GM21723 (cell line): ENCODE measurements around the gene MIPOL1.
"Not testable (repeated sequence)": the region's sequence is repeated elsewhere in the genome, so short reads cannot be mapped to it uniquely, and the experiment has no call there.

Source experiments
- ATAC-seq: cut with Tn5 transposase; IDR thresholded peaks from one replicate; pipeline ENCODE4 v1.9.1; 2021; ENCODE audit warnings: mild to moderate bottlenecking, moderate library complexity; ENCODE audit not compliant: unreplicated experiment

Gene MIPOL1, protein sequence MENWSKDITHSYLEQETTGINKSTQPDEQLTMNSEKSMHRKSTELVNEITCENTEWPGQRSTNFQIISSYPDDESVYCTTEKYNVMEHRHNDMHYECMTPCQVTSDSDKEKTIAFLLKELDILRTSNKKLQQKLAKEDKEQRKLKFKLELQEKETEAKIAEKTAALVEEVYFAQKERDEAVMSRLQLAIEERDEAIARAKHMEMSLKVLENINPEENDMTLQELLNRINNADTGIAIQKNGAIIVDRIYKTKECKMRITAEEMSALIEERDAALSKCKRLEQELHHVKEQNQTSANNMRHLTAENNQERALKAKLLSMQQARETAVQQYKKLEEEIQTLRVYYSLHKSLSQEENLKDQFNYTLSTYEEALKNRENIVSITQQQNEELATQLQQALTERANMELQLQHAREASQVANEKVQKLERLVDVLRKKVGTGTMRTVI

DNA sequence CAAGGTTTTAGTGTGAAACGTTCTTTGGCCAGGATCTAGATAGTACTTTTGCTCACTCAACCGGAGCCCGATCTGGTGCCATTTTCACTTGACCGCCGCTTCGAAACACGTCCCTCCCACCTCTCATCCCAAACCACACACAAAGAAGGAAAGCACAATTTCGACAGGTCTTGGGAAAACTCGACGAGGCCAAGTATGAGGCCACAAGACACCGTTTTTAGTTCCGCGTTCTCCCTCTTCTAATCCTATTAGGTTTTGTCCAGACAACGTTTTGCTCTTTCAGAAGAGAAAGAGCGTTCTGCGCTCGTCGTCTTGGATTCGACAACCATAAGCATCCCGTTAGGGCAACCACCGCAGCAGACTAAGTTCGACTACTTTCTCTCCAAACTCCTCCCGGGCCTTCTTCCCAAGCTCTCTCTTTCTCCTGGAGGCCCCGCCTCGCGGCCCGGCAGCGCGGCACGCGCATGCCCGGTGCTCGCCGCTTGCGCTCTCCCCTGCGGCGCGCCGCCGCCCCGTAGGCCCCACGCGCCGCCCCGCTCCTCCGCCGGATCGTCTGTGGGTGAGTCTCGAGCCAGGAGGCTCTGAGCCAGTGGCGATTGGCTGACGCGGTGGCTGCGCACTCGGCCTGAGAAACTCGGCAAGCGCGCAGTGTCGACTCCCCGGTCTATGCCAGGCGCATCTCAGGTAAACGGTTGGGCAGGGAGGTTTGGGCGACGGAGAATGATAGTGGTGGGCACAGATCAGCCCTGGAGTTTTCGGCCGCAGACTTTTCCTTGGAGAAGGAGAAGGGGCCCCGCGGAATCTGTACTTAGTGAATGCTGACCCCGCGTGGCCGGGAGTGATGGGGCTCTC is at the start of gene MIPOL1:
MIPOL1 (plus strand) TSS at position 517 of the 852 bp plus-strand sequence. CDS start 49,952 bp downstream, outside the sequence.
- no peak for ATAC-seq

DNA sequence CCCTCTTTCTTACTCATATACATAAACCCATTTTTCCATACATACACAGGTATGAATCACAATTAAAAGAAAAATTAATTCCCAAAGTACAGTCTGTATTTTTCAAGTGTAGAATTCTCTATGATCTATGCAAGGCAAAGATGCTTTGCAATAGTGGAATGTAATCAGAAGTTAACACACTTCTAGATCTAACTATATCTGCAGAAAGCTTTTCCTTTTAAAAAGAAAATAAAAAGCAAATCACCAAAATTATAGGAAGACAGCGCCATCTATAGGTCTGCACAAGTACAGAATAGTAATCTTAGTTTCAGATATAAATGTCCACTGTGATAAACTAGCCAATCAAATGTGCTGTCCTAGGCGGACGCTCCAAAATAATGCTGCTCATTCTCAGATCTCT is 47.3 kb upstream of the MIPOL1 start:
- ATAC-seq: no peak

DNA sequence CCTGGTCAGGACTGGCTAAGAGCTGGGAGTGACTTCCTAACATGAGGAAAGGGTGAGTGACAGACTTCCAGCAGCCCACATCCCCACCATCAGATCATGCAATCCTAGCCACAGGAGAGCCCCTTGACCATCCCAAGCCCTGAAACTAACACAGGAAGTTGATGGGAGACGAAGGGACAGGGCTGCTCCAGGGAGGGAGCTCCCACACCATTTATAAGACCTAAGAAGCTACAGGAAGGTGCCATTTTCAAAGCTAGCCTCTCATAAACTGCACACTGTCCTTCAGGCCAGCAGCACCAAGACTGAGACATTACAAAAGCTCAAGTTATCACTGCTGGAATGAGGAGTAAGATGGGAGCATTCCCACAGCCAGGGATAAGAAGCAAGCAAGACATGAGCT is 44.7 kb upstream of the MIPOL1 start:
- ATAC-seq: no peak

DNA sequence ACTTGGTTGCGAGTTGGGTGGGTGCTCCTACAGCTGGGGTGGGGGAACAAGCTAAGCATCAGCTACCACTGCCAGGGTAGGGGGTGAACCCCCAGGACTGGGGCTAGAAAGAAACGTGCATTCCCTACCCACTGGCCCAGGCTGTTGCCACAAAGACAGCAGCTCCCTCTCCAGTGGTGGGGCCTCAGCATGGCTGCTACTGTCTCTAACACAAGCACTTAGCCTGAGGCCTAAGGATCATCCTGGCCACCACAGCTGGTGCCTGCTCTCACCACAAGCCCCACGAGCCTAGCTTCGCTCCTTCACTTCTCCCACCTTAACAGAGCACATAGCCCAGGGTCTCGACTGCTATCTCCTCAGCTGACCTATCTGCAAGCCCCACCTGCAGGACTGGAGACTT is 44.3 kb upstream of the MIPOL1 start:
- no peak for ATAC-seq

DNA sequence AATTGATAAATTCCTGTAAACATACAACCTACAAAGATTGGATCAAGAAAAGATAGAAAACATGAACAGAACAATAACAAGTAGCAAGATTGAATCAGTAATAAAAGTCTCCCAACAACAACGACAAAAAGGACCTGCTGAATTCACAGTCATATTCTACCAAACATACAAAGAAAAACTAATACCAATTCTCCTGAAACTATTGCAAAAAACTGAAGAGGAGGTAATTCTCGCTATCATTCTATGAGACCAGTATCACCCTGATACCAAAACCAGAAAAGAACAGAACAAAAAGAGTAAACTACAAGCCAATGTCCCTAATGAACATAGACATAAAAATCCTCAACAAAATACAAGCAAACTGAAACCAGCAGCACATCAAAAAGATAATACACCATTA is 39.8 kb upstream of the MIPOL1 start:
- ATAC-seq: no peak

DNA sequence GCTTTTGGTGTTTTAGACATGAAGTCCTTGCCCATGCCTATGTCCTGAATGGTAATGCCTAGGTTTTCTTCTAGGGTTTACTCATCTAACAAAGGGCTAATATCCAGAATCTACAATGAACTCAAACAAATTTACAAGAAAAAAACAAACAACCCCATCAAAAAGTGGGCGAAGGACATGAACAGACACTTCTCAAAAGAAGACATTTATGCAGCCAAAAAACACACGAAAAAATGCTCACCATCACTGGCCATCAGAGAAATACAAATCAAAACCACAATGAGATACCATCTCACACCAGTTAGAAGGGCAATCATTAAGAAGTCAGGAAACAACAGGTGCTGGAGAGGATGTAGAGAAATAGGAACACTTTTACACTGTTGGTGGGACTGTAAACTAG is 35.4 kb upstream of the MIPOL1 start:
- not testable (repeated sequence) for ATAC-seq

DNA sequence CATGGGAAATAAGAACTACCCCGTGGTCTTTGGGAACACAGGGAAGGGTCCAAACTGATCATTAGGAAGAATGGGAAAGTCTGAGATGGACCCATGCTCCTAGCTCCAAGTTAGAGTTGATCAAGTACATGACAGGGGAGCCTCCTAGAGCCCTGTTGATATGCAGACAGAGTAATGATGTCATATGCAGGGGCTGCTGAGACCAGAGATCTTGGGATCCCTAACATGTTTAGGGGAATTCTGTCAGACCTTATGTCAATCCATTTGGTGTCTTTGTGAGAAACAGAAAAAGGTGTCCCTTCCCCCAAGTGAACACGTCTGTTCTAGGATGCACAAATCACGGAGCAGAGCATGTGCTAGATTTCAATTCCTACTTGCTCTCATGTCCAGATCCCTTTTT is 31.9 kb upstream of the MIPOL1 start:
- no peak for ATAC-seq

DNA sequence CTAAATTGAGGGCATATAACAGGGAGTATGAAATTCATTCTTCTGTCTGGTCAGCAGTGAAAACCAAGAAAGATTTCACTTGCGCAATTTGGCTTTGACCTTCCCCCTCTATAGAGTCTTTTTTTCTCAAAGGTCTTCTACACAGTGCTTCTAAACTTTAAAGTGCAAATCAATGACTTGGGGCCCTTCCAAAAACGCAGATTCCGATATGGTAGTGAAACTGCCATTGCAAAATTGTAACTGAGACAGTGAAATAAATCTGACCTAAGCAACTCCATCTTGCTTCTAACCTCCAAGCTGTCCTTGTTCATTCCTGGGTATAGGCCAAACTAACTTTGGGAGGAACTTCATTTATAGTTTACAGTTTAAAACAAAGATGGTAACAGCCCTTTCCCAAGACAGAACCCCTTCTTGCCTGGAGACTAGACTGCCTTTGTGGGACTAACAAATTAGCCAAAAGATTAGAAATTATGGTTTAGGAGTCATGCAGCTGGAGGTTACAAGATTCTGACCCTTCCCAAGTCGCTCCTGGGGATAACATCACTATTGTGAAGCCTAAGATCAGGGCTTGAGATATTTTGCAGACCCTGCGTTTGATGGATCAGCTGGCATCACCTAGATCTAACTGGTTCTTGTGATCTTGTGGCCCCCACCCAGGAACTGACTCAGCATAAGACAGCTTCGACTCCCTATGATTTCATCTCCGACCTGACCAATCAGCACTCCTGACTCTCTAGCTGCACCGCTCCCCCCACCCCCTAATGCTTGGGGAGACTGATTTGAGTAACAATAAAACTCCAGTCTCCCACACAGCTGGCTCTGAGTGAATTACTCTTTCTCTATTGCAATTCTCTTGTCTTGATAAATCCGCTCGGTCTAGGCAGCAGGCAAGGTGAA is 30.3 kb upstream of the MIPOL1 start:
- ATAC-seq: no peak

DNA sequence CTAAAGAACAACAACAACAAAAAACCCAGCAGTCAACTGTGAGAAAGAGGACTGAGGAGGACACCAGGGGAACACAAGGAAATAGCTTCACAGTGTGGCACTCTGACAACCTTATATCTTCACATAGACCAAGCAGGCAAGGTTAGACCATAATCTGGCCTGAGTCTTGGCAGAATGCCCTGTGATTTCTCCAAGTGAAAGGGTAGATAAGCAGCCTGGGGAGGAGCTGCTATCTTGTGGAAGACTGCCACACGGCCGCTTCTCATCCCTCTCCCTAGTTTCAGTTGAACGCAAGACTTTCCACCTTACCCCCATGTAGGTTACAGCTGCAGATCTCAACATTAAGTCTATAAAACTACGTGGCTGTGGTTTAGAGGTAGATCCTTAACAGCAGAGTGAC is 29.0 kb upstream of the MIPOL1 start:
- no peak for ATAC-seq

DNA sequence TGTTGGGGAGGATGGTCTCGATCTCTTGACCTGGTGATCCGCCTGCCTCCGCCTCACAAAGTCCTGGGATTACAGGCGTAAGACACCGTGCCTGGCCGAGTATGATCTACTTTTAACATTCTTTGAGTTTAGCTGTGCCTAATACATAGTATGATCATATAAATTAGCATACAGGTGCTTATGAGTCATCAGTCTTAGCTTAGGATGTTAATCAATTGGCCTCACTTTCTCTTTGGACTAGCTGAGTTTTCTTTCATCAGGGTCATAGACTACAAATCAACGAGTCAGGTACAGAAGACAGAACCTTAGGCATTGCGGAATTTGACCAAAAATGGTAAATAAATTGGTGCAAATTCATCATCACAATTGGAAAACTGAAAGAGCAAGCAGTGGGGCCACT is 27.5 kb upstream of the MIPOL1 start:
- no peak for ATAC-seq

DNA sequence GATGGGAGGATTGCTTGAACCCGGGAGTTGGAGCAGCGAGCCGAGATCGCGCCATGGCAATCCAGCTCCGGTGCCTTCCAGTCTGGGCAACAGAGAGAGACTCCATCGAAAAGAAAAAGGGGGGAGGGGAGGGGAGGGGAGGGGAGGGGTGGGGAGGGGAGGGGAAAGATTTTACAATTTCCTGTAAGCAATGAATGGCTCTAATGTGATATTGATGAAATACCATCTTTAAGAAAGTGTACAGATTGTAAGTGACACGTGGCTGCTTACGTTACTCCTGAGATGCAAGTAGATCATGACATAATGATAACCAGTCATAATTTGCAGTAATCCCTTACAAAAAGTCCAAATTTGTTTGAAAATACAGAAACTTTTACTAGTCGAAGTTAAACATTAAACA is 26.7 kb upstream of the MIPOL1 start:
- no peak for ATAC-seq

DNA sequence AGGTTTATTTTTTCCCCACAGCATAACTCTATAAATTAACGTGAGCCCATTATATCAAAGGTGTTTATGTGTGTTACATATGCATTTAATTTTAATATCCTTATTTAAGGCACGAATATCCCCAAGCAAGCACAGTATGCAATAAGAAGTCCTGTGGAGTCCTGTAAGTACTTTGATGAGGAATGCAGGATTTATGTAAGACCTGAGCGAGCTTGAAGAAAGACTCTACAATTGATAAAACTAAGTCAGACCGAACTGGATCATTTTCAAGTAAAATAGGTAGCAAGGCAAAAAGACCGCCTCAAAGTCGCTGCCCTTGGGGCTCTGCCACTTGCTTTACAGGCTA is 26.1 kb upstream of the MIPOL1 start:
- ATAC-seq: no peak

DNA sequence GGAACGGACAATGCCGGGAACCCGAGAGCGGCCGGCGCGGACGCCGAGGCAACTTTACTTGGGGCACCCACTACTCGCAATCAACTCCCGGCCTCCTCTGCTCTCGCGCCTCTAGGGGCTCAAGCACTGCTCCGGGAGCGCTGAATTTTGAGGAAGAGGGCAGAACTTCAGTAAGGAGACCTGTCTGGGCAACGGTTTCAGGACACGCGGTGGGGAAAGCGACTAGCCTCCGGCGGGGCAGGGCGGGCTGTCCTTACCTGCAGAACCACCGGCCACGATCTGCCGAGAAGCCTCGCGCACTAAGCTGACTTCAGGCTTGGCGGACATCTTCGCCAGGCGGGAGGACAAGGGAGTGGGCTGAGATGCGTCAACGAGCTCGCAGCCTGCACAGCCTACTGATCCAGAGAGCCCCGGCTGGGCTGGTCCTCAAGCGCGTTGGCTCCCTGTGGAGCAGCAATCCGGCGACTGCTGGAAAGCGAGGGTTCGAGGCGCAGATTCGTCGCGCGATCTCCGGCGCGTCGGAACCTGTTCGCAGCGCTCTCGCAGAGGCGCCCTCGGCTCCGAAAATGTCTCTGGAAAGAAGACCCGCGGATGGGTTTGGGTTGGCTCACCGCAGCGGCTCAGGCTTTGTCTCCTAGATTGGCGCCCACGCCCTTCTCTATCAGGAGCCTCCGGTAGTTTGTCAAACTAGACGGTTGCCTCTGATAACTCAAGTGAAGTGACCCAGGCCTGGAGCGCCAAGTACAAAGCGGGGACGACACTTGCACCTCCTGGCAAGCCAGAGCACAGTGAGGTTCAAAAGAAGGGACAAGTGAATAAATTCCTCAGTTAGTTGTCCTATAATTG is 25.5 kb upstream of the MIPOL1 start, which contains the start of gene SLC25A21:
SLC25A21 (minus strand) TSS at position 583 of the 846 bp plus-strand sequence.
- no peak for ATAC-seq

DNA sequence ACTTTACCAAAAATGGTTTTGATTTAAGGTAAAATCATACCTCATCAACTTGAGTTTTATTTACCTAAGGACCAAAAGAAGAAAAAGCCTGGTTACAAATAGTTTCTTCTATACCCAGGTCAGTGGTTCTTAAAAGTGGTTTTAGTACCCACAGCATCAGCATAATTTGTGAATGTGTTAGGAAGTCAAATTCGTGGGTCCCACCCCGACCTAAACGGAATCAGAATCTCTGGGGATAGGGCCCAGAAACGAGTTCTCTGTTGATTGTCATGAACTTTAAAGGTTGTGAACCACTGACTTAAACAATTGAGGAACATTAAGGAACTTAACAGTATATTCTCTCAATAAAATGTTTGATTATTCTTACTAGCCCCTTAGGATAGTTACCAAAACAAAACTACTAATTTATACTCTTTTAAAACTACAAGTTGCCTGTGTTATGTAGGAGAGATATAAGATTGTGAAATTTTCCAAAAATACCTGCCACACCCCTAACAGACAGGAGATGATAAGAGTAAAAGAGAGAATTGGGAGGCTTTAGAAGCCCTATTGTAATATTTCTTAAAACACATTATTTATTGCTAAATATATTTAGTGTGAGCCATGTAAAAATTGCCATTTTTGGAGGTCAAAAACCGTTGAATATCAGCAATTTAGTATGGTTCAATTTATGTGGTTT is 24.7 kb upstream of the MIPOL1 start:
- ATAC-seq: no peak

DNA sequence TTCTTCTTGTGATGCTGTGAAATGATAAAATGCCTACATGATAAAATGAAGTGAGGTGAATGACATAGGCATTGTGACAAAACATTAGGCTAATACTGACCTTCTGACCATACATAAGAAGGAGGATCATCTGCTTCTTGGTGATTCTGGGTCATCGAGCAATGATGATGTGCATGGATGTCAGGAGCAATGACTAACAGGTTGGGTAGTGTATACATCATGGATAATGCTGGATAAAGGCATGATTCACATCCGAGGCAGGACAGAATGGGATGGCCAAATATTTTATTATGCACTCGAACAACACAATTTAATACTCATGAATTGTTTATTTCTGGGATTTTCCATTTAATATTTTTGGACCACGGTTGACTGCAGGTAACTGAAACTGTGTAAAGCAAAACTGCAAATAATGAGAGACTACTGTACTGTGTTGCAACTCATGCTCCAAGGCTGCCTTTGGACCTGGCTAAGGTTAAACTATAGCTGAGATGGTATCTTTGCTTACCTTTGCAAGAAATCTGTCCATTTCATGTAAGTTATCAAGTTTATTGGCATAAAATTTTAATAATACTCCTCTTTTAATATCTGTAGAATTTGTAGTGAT is 17.7 kb upstream of the MIPOL1 start:
- ATAC-seq: no peak

DNA sequence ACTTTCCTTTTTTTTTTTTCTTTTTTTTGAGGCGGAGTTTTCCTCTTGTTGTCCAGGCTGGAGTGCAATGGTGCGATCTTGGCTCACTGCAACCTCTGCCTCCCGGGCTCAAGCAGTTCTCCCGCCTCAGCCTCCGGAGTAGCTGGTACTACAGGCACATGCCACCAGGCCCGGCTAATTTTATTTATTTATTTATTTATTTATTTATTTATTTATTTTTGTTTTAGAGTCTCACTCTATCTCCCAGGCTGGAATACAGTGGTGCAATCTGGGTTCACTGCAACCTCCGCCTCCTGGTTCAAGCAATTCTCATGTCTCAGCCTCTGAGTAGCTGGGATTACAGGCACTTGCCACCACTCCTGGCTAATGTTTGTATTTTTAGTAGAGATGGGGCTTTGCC is 16.9 kb upstream of the MIPOL1 start:
- ATAC-seq: not testable (repeated sequence)

DNA sequence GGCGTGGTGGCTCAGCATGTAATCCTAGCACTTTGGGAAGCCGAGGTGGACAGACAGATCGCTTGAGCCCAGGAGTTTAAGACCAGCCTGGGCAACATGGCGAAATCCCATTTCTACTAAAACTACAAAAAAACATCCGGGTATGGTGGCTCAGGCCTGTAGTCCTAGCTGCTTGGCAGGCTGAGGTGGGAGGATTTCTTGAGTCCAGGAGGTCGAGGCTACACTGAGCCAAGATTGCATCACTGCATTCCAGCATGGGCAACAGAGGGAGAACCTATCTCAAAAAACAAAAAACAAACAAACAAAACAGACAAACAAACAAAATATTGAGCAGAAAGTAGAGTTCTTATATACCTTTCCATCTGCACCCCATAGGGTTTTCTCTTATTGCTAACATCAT is 16.3 kb upstream of the MIPOL1 start:
- ATAC-seq: no peak

DNA sequence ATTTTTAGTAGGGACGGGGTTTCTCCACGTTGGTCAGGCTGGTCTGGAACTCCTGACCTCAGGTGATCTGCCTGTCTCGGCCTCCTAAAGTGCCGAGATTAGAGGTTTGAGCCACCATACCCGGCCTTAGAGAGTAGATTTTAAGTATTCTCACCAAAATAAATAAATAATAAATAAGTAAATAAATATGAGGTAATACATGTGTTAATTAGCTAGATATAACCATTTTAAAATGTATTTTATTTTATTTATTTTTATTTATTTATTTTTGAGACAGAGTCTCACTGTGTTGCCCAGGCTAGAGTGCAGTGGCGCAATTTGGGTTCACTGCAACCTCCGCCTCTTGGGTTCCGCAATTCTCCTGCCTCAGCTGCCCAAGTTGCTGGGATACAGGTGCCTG is 13.2 kb upstream of the MIPOL1 start:
- not testable (repeated sequence) for ATAC-seq

DNA sequence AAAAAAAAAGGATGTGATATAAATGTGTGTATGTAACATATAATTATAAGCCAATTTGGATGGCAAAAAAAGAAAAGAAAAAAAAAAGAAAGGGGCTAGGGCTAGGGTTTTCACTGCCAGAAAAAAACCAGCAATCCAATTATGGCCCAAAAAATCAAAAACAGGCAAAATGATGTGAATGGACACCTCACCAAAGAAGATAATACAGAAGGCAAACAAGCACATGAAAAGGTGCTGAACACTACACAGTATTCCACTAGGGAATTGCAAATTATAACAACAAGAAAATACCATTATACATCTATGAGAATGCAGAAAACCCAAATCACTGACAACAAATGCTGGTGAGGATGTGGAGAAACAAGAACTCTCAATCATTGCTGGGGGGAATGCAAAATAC is 12.1 kb upstream of the MIPOL1 start:
- no peak for ATAC-seq
